GM23338 (cell line): Measurements from ENCODE around the gene HINT2. TPM values are rescaled to one million over a fixed set of nuclear protein-coding genes. Genes with fewer than 3 reads are reported as not detected.

ENCODE experiments used
- ATAC-seq: fragments of 200-7000 bp; cut with Tn5 transposase; 3 replicates; pipeline ENCODE4 v1.9.1; 2020
- DNase-seq: peaks from one replicate; pipeline ENCODE4 v3.0.0-alpha.2; 2015; ENCODE audit warnings: low spot score
- H2AFZ ChIP-seq: fragments of 200-600 bp; sonication (generic); 2 replicates; pipeline ENCODE4 v1.8.0; 2016; ENCODE audit warnings: antibody characterized with exemption, mild to moderate bottlenecking, moderate library complexity
- H3F3A ChIP-seq: fragments of 200-600 bp; sonication (generic); replicated peaks from 2 replicates; pipeline ENCODE4 v1.8.0; 2017; ENCODE audit warnings: antibody characterized with exemption, mixed run types, low read depth
- H3K27ac ChIP-seq: fragments of 200-600 bp; sonication (generic); 2 replicates; pipeline ENCODE4 v1.6.1; 2016; ENCODE audit warnings: low read depth
- H3K27me3 ChIP-seq: fragments of 200-600 bp; sonication (generic); 2 replicates; pipeline ENCODE4 v1.8.0; 2016; ENCODE audit warnings: mild to moderate bottlenecking, mixed run types, moderate library complexity; ENCODE audit not compliant: insufficient read depth
- H3K36me3 ChIP-seq: fragments of 200-600 bp; sonication (generic); 2 replicates; pipeline ENCODE4 v1.8.0; 2016; ENCODE audit warnings: mild to moderate bottlenecking; ENCODE audit not compliant: insufficient read depth
- H3K4me1 ChIP-seq: fragments of 200-600 bp; sonication (generic); 2 replicates; pipeline ENCODE4 v1.8.0; 2016; ENCODE audit warnings: mild to moderate bottlenecking, moderate library complexity; ENCODE audit not compliant: insufficient read depth
- H3K4me2 ChIP-seq: fragments of 200-600 bp; sonication (generic); 2 replicates; pipeline ENCODE4 v1.7.1; 2017; ENCODE audit warnings: mixed run types
- H3K4me3 ChIP-seq: fragments of 200-600 bp; sonication (generic); 2 replicates; pipeline ENCODE4 v1.6.1; 2016; ENCODE audit warnings: mixed run types
- H3K79me2 ChIP-seq: fragments of 200-600 bp; sonication (generic); replicated peaks from 2 replicates; pipeline ENCODE4 v1.8.0; 2017; ENCODE audit warnings: mild to moderate bottlenecking; ENCODE audit not compliant: insufficient read depth
- H3K9me2 ChIP-seq: fragments of 200-600 bp; sonication (generic); 2 replicates; pipeline ENCODE4 v1.8.0; 2017; ENCODE audit not compliant: insufficient read depth
- H4K20me1 ChIP-seq: fragments of 200-600 bp; sonication (generic); replicated peaks from 2 replicates; pipeline ENCODE4 v1.8.0; 2017; ENCODE audit warnings: mild to moderate bottlenecking; ENCODE audit not compliant: insufficient read depth
- H3K27ac Mint-ChIP-seq: 2 replicates; pipeline ENCODE4 v1.8.0; 2020; ENCODE audit warnings: inconsistent platforms, mild to moderate bottlenecking, moderate library complexity, mixed read lengths
- H3K27me3 Mint-ChIP-seq: 3 replicates; pipeline ENCODE4 v1.8.0; 2022; ENCODE audit warnings: low read depth, mild to moderate bottlenecking, moderate library complexity, mixed read lengths, inconsistent platforms; ENCODE audit not compliant: insufficient read depth, poor library complexity
- H3K36me3 Mint-ChIP-seq: 3 replicates; pipeline ENCODE4 v1.8.0; 2021; ENCODE audit warnings: low read depth, mild to moderate bottlenecking, inconsistent platforms, moderate library complexity, mixed read lengths
- H3K4me1 Mint-ChIP-seq: 3 replicates; pipeline ENCODE4 v1.8.0; 2020; ENCODE audit warnings: mild to moderate bottlenecking, inconsistent platforms, mixed read lengths
- H3K4me3 Mint-ChIP-seq: 3 replicates; pipeline ENCODE4 v1.8.0; 2021; ENCODE audit warnings: moderate library complexity, mild to moderate bottlenecking, inconsistent platforms, mixed read lengths
- H3K9me3 Mint-ChIP-seq: 3 replicates; pipeline ENCODE4 v1.8.0; 2020; ENCODE audit warnings: moderate library complexity, mild to moderate bottlenecking, inconsistent platforms, mixed read lengths
- CREB1 ChIP-seq: fragments of 250-450 bp; sonication (Bioruptor Pico); IDR thresholded peaks from 2 replicates; pipeline ENCODE4 v1.5.0; 2020; ENCODE audit warnings: low read depth, mild to moderate bottlenecking, moderate library complexity
- EZH2 ChIP-seq: fragments of 200-600 bp; sonication (generic); IDR thresholded peaks from one replicate; pipeline ENCODE4 v1.8.0; 2017; ENCODE audit warnings: antibody characterized with exemption, mild to moderate bottlenecking, low read depth; ENCODE audit not compliant: unreplicated experiment
- EZH2phosphoT487 ChIP-seq: fragments of 200-600 bp; sonication (generic); IDR thresholded peaks from one replicate; pipeline ENCODE4 v1.8.1; 2018; ENCODE audit warnings: antibody characterized with exemption; ENCODE audit not compliant: unreplicated experiment
- NANOG ChIP-seq: IDR thresholded peaks from 2 replicates; pipeline ENCODE4 v1.6.1; 2016; ENCODE audit warnings: antibody characterized with exemption, borderline replicate concordance
- STAT1 ChIP-seq: IDR thresholded peaks from one replicate; pipeline ENCODE4 v1.6.1; 2016; ENCODE audit warnings: antibody characterized with exemption; ENCODE audit not compliant: unreplicated experiment
- ZNF114 ChIP-seq: fragments of 250-450 bp; sonication (Bioruptor Pico); IDR thresholded peaks from 2 replicates; pipeline ENCODE4 v1.5.0; 2020; ENCODE audit warnings: mild to moderate bottlenecking, moderate library complexity
- ZNF331 ChIP-seq: fragments of 250-450 bp; sonication (Bioruptor Pico); IDR thresholded peaks from 2 replicates; pipeline ENCODE4 v1.5.0; 2020; ENCODE audit warnings: low read depth, mild to moderate bottlenecking, moderate library complexity
- polyA plus RNA-seq: library from polyadenylated mRNA; unstranded; fragments of >200 nt; fragmentation: Nextera tagmentation; extraction: Ambion mirVana; gene quantifications from 2 replicates; pipeline ENCODE4 v1.2.1, GENCODE V29; 2016
- total RNA-seq: library from RNA; depleted of rRNA; stranded (reverse); fragments of >200 nt; shearing (Covaris generic); gene quantifications from 2 replicates; pipeline ENCODE4 v1.2.3, GENCODE V29; 2014
- TF ChIP-seq, protein P1 (sequence below): IDR thresholded peaks from 2 replicates; pipeline ENCODE4 v1.6.1; 2016; ENCODE audit warnings: antibody characterized with exemption
- TF ChIP-seq, protein P2 (sequence below): fragments of 250-450 bp; sonication (Bioruptor Pico); IDR thresholded peaks from 2 replicates; pipeline ENCODE4 v1.5.0; 2020; ENCODE audit warnings: mild to moderate bottlenecking, moderate library complexity

HINT2 gene
- total and polyA plus RNA-seq, 2 experiments from 2014 or later = 20.9 to 69.9 TPM

DNA sequence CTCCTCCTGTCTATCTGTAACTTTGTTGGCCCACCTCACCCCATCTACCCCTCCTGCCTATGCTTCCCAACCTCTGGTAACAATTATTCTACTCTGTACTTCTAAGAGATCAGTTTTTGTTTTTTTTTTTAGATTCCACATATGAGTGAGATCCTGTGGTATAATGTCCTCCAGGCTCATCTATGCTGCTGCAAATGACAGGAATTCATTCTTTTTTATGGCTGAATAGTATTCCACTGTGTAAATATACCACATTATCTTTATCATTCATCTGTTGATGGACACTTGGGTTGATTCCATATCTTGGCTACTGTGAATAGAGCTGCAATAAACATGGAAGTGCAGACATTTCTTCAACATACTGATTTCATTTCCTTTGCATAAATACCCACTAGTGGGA lies 31.4 kb downstream of the HINT2 start (continued):
- TF ChIP-seq EZH2phosphoT487 (no peak), NANOG (no peak), EZH2 (no peak)

DNA sequence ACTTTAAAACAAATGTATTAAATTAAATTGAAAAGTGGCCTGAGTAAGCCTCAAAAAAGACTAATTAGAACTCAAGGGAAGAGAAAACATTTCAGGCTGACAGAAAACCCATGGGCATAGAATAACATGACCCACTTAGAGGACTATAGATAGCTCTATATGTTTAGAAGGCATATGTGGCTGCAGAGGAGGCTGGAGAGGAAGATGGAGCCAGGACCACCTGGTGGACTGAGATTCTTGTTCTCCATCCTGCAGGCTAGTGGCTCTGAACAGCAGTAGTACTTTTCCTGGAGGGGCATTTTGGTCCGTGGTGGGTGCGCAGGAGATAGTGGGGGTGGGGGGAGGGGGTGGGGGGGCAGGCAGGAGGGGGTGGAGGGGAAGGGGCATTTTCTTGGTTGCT lies 33.8 kb downstream of the HINT2 start:
- Histone ChIP-seq H3K4me2 (no peak overlapping the region), H3K4me1 (peaks cover 3% of the 10 kb centered on the region), H3K9me2 (no peaks in the 10 kb centered on the region), H3F3A (no peaks in the 10 kb centered on the region), H4K20me1 (0 out of 2 replicates have a peak, but pooled peaks cover 3% of the 10 kb centered on the region), H3K27ac (no peak overlapping the region), H3K36me3 (no peaks in the 10 kb centered on the region), H2AFZ (no peak overlapping the region), H3K79me2 (no peaks in the 10 kb centered on the region), H3K27me3 (no peaks in the 10 kb centered on the region), H3K4me3 (no peak overlapping the region)
- DNase-seq = no peak
- Mint-ChIP-seq H3K36me3 (peaks cover 12% of the 10 kb centered on the region), H3K27ac (no peak overlapping the region), H3K9me3 (no peaks in the 10 kb centered on the region), H3K27me3 (no peaks in the 10 kb centered on the region), H3K4me1 (peaks cover 2% of the 10 kb centered on the region; the same call in 2 of the 3 replicates), H3K4me3 (no peak overlapping the region)
- no peak for ATAC-seq
- TF ChIP-seq, protein P1, sequence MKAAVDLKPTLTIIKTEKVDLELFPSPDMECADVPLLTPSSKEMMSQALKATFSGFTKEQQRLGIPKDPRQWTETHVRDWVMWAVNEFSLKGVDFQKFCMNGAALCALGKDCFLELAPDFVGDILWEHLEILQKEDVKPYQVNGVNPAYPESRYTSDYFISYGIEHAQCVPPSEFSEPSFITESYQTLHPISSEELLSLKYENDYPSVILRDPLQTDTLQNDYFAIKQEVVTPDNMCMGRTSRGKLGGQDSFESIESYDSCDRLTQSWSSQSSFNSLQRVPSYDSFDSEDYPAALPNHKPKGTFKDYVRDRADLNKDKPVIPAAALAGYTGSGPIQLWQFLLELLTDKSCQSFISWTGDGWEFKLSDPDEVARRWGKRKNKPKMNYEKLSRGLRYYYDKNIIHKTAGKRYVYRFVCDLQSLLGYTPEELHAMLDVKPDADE = no peak
- TF ChIP-seq EZH2phosphoT487 (no peak), CREB1 (no peak), NANOG (no peak), STAT1 (no peak), ZNF114 (CRISPR knock-in tag) (no peak), ZNF331 (CRISPR knock-in tag) (no peak)
- TF ChIP-seq, protein P2, sequence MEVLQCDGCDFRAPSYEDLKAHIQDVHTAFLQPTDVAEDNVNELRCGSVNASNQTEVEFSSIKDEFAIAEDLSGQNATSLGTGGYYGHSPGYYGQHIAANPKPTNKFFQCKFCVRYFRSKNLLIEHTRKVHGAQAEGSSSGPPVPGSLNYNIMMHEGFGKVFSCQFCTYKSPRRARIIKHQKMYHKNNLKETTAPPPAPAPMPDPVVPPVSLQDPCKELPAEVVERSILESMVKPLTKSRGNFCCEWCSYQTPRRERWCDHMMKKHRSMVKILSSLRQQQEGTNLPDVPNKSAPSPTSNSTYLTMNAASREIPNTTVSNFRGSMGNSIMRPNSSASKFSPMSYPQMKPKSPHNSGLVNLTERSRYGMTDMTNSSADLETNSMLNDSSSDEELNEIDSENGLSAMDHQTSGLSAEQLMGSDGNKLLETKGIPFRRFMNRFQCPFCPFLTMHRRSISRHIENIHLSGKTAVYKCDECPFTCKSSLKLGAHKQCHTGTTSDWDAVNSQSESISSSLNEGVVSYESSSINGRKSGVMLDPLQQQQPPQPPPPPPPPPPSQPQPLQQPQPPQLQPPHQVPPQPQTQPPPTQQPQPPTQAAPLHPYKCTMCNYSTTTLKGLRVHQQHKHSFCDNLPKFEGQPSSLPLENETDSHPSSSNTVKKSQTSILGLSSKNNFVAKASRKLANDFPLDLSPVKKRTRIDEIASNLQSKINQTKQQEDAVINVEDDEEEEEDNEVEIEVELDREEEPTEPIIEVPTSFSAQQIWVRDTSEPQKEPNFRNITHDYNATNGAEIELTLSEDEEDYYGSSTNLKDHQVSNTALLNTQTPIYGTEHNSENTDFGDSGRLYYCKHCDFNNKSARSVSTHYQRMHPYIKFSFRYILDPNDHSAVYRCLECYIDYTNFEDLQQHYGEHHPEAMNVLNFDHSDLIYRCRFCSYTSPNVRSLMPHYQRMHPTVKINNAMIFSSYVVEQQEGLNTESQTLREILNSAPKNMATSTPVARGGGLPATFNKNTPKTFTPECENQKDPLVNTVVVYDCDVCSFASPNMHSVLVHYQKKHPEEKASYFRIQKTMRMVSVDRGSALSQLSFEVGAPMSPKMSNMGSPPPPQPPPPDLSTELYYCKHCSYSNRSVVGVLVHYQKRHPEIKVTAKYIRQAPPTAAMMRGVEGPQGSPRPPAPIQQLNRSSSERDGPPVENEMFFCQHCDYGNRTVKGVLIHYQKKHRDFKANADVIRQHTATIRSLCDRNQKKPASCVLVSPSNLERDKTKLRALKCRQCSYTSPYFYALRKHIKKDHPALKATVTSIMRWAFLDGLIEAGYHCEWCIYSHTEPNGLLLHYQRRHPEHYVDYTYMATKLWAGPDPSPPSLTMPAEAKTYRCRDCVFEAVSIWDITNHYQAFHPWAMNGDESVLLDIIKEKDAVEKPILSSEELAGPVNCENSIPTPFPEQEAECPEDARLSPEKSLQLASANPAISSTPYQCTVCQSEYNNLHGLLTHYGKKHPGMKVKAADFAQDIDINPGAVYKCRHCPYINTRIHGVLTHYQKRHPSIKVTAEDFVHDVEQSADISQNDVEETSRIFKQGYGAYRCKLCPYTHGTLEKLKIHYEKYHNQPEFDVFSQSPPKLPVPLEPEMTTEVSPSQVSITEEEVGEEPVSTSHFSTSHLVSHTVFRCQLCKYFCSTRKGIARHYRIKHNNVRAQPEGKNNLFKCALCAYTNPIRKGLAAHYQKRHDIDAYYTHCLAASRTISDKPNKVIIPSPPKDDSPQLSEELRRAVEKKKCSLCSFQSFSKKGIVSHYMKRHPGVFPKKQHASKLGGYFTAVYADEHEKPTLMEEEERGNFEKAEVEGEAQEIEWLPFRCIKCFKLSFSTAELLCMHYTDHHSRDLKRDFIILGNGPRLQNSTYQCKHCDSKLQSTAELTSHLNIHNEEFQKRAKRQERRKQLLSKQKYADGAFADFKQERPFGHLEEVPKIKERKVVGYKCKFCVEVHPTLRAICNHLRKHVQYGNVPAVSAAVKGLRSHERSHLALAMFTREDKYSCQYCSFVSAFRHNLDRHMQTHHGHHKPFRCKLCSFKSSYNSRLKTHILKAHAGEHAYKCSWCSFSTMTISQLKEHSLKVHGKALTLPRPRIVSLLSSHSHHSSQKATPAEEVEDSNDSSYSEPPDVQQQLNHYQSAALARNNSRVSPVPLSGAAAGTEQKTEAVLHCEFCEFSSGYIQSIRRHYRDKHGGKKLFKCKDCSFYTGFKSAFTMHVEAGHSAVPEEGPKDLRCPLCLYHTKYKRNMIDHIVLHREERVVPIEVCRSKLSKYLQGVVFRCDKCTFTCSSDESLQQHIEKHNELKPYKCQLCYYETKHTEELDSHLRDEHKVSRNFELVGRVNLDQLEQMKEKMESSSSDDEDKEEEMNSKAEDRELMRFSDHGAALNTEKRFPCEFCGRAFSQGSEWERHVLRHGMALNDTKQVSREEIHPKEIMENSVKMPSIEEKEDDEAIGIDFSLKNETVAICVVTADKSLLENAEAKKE (CRISPR knock-in tag) = no peak
